ENCODE data around the gene KLHDC4. TPM values are rescaled to one million over a fixed set of nuclear protein-coding genes. Genes with fewer than 3 reads are reported as not detected.

Gene KLHDC4
- total and polyA plus RNA-seq, 10 of the 15 experiments (the other 5 are each of a cell fraction or from before 2014, with no cell fraction given): 0.80 to 62.1 (median 32.8) TPM

- Histone ChIP-seq H3K79me2 (ENCODE audit: control insufficient read depth, insufficient read depth, low read length) (no peaks in the 10 kb centered on the region), H3K27me3 (replicated peaks in 1 of 2; ENCODE audit: control insufficient read depth in 2 of 2, insufficient read depth in 2 of 2, low read length in 1 of 2) (no peaks in the 10 kb centered on the region), H3K9me3 (replicated peaks; ENCODE audit: control insufficient read depth, insufficient read depth, low read length) (no peaks in the 10 kb centered on the region), H3K4me3 (no peak overlapping the region), H3K4me1 (ENCODE audit: control insufficient read depth, insufficient read depth, low read length) (peaks cover 56% of the 10 kb centered on the region), H3K4me2 (ENCODE audit: control insufficient read depth, insufficient read depth) (no peak overlapping the region), H3K9ac (ENCODE audit: control insufficient read depth, insufficient read depth, low read length) (no peak overlapping the region; the same call in 1 of the 2 replicates), H3K36me3 (ENCODE audit: control insufficient read depth in 2 of 2, insufficient read depth in 2 of 2, low read length in 1 of 2) (no peaks in the 10 kb centered on the region), H2AFZ (ENCODE audit: control insufficient read depth, low read depth, low read length) (no peak overlapping the region), H3K27ac (ENCODE audit: control insufficient read depth, insufficient read depth) (peak overlapping the region; percentile 99; the same call in 1 of the 2 replicates), H4K20me1 (ENCODE audit: control insufficient read depth, insufficient read depth) (no peaks in the 10 kb centered on the region)
- WGBS (ENCODE audit: insufficient coverage, insufficient replicate concordance, low lambda C conversion rate, missing lambda C conversion rate): 92% methylated on average over 6 of the region's 6 CpGs
- SMC1A ChIA-PET (ENCODE audit: uncharacterized antibody, unreplicated experiment): interaction anchor here (2.2 to 3.4 kb wide), 3 partner anchors 28 to 64 kb away, joined by 6 to 27 read pairs (median 16); no protein-coding TSS in a partner anchor
- in situ Hi-C loops (cut with MboI): no loop called here
- BruUV-seq (replicated peaks): no TSS peak
- CTCF ChIA-PET: interaction anchor here (1.0 to 8.7 kb wide), 6 partner anchors 15 to 63 kb away, joined by 3 to 153 read pairs (median 6); no protein-coding TSS in a partner anchor
- ATAC-seq (no peak), FAIRE-seq (no peak), DNase-seq (ENCODE audit: low read depth, low spot score) (no peak)
- RAD21 ChIA-PET (ENCODE audit: unreplicated experiment): interaction anchor here (8.3 kb wide), 1 partner anchor 28 kb away, joined by 138 read pairs; no protein-coding TSS in a partner anchor
- POLR2A ChIA-PET: interaction anchor here (0.6 to 6.7 kb wide), 2 partner anchors 28 to 1949 kb away, joined by 3 to 39 read pairs; no protein-coding TSS in a partner anchor
- intact Hi-C loops (cut with micrococcal nuclease; ENCODE audit: unreplicated experiment): no loop called here
- TF ChIP-seq USF1 (IDR thresholded peaks at IDR 0.05; ENCODE audit: borderline replicate concordance, extremely low read length, insufficient read depth, low read depth, low read length) (no peak), MLLT1 (IDR thresholded peaks at IDR 0.05) (peak; percentile 87), SRF (IDR thresholded peaks at IDR 0.05; ENCODE audit: low read depth in 2 of 2, low read length in 2 of 2) (no peak), ATF2 (IDR thresholded peaks at IDR 0.05; ENCODE audit: low read length) (no peak), FOXM1 (IDR thresholded peaks at IDR 0.05; ENCODE audit: low read depth, low read length) (no peak)
Measured at GRCh38 chr16:87808108-87808507, 42.3 kb upstream of the KLHDC4 start.

Measured in GM12878 (cell line).